Stimulated activated CD8-positive, alpha-beta memory T cell treated with anti-CD3 and anti-CD28 coated beads, Interleukin-7, amount 100 ng/mL, for 4 hours (primary cell): ENCODE measurements around the gene ENDOV.

ENCODE experiments used
- DNase-seq, 2 donors: peaks; one replicate each; pipeline ENCODE4 v3.0.0-alpha.2; 2020; ENCODE audit warnings: low read depth in 2 of 2

The ENDOV gene

DNA sequence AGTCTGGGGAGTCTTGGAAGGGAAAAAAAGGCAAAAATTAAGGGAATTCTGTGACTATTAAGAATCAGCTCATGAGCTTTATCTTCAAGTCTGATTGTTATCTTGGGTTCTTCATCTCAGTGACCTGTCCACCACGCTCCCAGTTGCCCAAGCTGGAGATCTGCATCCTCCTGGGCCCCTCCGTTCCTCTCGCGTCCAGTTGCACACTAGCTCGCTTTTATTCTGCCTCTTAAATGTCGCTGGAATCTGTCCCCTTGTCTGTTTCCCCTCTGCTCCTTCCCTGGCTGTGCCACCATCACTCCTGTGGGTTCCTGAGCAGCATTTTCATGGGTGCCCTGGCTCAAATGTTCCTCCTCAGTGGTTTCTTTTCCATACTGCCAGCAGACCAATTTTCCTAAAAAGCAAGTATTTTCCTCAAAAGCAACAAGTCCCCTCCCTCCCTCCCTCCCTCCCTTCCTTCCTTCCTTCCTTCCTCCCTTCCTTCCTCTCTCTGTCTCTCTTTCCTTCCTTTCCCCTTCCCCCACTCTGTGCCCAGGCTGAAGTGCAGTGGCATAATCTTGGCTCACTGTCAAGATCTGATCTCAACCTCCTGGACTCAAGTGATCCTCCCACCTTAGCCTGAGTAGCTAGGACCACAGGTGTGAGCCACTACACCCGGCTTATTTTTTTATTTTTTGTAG lies 1.4 kb downstream of the ENDOV start:
- no peak for DNase-seq

DNA sequence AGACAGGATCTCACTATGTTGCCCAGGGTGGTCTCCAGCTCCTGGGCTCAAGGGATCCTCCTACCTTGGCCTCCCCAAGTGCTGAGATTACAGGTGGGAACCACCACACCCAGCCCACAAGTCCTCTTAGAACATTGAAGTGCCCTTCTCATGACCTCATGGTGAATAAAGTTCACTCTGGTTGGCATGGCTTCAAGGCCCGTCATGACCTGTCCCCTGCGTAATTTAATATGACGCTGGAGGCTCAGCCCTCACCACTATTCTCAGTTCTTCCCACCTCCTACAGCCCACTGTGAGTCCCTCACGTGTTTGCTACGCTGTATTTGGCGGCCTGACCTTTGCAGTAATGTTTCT lies 1.9 kb downstream of the ENDOV start:
- no peak for DNase-seq

DNA sequence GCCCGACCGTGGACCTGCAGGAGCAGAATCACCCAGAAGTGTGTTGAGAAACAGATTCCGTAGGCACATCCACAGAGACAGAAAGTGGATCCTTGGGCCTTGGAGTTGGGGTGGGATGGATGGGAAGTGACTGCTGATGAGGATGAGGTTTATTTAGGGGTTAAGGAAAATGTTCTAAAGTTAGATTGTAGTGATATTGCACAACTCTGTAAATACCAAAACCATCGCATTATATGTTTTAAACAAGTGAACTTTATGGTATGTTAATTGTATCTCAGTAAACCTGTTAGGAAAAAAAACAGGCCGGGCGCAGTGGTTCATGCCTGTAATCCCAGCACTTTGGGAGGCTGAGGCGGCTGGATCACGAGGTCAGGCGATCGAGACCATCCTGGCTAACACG lies 3.6 kb downstream of the ENDOV start:
- no peak for DNase-seq

DNA sequence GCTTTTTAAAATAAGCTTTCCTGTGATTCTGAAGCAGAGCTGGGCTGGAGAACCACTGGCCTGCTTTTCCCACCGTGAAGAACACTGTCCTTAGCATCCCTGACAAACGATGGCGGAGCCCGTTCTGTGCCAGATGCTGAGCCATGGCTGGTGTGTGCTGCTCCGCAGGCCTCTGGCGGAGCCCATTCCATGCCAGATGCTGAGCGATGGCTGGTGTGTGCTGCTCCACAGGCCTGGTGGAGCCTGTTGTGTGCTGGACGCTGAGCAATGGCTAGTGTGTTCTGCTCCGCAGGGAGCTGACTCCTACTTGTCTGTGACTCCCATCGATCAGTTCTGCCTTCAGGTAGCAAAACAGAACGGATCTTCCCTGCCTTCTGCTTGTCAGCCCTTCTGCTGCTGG lies 4.3 kb downstream of the ENDOV start:
- DNase-seq: no peak

DNA sequence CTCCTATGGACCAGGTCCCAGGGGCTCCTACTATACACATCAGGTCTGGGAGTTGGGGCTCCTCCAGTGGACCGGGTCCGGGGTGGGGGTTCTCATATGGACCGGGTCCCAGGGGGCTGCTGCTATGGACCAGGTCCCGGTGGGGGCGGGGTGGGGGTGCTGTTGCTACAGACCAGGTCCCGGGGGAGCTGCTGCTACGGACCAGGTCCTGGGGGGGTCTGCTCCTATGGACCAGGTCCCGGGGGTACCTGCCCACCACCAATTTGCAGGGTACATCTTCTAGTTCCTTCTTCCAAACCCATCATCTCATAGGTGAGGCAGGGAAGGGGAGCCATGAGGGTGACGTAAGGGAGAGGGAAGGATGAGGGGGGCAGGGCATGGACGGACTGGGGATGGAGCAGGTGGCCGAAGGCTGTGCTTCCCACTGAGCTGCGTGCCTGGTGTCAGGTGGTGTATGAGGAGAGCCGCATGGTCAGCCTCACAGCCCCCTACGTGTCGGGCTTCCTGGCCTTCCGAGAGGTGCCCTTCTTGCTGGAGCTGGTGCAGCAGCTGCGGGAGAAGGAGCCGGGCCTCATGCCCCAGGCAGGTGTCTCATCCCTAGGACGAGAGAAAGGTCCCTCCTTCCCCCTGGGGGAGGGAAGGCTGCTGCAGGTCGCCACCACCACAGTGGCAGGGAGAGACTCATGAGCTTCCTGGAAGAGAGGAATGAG lies 6.6 kb downstream of the ENDOV start:
- DNase-seq: no peak

DNA sequence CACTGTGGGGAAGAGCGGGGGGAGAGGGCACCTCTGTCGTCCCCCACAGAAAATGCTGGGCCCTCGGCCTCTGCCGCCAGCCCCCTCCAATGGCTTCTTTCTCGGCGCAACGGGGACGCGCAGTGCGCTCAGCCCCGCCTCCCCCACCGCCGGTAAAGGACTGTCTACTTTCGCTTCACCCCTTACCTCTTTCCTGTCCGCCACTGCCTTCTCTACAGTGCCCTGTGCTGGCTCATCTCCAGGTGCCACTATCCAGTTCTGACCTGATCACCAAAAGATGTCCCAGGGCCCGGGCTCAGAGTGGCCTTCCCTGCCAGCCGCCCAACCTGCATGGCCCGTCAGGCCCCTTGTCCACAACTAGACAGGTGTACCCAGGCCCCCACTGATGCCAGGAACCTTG lies 7.3 kb downstream of the ENDOV start:
- no peak for DNase-seq

DNA sequence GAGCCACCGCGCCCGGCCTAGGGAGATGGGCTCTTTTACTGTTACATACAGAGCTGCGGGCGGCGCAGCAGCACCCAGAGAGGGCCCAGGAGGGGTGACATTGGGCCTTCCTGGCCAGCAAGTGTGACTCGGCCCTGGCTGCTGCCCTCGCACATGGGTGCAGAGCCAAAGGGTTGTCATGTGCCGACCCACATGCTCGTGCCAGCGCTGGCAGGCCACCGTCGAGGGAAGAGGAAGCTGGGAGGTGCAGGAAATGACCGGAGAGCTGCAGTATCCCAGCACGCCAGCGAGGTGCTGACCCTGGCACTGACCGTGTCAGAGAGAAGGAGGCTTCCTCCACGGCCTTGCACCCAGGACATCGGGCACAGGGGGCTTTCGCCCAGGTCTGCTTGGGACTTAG lies 8.0 kb downstream of the ENDOV start:
- no peak for DNase-seq

DNA sequence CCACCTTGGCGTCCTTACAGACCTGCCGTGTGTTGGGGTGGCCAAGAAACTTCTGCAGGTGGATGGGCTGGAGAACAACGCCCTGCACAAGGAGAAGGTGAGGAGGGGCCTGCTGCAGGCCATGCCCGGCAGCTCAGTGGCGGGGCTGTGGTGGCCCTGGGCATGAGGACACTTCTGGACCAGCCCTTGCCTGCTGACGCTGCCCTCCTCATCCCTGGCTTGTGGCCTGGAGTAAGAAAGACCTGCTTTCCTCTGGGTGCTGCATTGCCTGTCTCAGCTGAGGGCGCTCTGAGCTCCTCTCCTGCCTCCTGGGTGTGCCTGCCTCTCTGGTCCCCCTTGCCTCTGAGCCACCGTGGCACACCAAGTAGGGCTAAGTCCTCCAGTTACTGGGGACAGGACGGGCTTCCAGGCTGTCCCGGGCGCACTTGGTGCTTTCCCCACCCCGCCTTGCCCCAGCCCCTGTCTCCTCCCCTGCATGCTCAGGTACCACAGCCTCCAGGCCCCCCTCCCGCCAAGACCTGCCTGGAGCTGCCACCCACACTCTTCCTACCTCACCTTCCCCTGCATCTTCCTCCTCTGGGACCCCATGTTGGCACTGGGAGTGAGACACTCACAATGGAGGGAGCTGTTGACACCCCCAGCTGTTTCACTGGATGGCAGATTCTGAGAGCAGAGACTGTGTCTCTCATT lies 8.7 kb downstream of the ENDOV start:
- no peak for DNase-seq

DNA sequence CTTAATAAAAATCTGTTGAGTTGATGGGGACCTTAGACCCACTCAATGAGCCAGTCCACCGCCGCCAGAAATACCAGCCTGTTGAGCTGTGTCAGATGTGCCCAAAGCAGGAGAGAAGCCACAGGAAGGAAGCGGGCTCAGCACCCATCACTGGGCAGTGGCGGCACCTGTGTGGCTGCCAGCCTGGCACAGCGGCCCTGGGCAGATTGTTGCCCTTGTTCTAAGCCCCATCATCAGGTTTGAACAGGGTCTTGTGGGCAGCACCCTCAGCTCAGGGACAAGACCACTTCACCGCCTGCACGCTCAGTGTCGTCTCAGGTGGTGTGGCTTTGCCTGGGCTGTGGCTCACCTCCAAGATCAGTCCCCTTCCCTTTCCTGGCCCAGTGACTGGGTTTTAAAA lies 9.3 kb downstream of the ENDOV start:
- DNase-seq: no peak

DNA sequence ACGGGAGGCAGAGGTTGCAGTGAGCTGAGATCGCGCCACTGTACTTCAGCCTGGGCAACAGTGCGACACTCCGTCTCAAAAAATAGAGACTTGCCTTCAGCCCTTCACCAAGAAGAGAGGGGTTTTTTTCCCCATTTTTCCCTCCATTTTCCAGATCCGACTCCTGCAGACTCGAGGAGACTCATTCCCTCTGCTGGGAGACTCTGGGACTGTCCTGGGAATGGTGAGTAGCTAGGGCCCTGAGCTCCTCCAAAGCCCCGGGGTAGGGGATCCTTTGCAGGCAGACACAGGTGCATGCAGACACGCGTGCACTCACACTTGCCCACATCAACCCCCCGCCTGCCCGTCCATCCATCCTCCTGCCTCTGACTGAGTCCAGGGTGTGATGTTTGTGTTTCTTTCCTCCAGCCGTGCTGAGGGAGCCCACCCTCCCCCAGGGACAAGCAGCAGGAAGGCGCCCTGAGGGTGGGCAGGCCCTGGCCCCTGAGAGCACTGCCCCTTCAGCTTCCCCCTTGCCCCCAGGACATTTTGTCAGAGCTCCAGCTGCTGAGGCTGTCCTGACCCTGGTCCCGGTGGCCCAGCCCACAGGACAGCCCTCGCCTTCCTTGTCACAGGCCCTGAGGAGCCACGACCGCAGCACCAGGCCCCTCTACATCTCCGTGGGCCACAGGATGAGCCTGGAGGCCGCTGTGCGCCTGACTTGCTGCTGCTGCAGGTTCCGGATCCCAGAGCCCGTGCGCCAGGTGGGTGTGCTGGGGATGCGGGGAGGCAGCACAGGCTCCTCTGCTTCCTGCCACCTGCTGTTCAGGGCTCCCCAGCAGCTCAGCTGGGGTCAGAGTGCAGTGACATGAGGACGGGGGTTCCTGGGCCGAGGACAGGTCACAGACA lies 10.2 kb downstream of the ENDOV start:
- DNase-seq: no peak

DNA sequence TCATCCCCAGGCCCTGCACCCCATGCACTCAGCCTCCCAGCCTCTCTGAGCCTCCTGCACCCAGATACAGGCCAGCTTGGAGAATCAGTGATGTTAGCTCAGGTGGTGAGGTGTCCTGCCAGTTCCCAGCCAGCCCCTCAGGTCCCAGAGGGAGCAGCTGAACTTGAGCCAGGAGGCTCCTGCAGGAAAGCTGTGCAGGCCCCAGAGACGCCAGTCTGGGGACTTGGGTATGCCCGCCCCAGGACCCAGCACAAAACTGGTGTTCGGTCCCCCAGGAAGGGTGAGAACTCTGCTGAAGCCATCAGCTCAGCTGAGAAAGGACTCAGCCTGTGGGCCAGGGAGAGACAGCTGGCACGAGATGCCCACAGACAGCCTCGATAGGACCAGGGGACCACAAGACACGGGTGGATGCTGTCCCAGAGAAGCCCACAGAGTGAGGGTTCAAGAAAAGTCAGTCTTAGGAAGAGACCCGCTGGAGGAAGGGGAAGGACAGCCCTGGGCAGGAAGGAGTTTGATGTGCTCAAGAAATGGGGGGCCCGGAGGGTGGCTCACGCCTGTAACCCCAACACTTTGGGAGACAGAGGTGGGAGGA lies 11.0 kb downstream of the ENDOV start:
- DNase-seq: no peak

DNA sequence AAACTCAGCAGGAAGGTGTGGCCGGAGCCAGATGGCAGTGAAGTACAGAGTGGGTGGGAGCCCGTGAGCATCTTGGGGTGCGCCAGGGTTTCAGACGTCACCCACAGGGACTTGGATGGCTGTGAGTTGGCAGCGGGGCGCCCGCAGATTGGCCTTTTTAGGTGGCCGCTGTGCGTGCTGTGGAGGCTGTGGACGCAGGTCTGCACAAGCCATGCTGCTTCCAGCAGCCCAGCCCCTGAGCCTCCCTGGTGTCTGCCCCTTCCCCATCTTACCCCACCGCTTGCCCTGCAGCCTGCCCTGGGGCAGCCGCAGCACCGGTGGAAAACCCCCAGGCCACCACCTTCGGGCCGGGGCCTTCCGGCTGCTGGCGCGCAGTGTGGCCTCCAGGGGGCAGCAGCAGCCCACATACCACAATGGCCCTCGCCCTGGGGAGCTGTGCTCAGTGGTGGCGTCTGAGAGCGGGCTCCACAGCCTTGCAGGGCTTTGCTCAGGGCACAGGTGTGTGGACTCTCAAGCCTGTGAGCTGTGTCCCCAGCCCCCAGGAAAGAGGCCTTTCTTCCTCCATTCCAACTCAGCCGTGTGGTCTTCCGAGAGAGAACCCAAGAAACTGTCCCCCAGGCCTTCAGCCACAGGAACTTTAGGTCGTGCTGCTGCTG lies 11.8 kb downstream of the ENDOV start:
- peak; percentile 67 to 72 for DNase-seq

DNA sequence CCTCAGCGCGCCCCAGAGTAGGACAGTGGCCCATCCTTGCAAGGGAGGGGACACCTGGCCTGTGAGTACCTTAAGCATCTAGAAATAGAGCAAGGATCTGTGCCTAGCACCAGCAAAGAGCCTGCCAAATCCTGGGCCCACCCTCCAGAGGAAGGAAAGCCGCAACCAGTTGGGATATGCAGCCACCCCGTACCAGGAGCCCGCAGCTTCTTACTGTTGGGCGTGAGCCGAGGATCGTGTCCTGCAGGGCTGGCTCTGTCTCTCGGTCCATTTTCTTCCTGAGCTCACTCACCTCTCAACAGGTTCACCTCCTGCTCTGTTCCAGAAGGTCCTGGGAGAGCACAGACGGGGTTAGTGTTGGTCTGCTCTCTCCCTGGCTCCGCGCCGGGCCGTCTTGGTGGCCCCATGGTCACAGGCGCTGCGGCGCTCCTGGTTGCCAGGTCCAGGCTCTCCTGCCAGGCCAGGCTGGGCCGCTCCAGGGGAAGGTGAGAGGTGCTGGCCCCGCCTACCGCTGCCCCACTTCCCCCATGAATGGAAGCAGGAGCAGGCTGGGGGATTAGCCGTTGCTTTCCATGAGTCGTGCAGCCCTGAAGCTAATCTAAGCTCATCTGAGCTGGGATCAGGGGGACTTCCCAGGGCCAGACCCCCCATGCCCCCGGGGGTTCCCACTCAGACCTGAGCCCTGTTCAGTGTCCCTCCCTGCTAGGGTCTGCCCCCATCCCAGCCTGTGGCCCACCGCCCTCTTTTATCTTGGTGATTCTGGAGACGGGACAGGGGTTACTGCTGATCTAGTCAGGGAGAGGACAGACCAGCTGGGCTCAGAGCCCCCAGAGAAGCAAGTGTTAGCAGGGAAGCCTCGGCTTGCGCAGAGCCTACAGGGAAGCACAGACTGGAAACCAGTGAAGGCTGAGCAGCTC lies 12.7 kb downstream of the ENDOV start:
- no peak for DNase-seq

DNA sequence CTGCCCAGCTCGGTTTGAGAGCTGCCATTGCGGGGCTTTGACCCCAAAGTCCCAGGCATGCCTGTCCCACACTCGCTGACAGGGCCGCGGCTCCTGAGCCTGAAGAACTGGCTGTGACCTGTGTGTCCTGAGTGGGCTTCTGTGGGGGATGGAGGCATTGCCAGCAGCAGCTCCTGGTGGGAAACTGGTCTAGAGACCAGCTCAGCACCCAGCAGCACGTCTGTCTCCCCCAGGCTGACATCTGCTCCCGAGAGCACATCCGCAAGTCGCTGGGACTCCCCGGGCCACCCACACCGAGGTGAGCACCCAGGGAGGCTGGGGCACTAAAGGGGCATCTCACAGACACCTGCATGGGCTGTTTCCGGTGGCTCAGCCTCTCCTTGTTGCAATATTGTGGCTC lies 13.4 kb downstream of the ENDOV start:
- no peak for DNase-seq

DNA sequence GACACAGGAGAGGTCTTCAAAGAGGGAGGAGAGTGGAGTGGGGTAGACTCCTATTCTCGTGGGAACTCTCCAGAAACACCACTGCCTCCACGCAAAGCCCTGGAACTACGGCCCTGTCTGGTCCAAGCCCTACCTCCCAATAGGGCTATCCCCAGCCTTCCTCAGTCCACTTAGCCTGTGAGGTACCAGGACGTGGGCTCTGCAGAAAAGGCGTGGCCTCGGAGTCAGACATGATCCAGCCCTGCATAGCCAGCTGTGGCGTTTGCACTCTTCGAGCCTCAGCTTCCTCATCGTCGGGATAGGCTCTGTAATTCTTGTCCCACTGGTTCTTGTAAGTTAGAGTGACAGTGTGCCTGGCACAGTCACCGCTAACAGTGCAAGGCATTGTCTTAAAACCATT lies 13.8 kb downstream of the ENDOV start:
- DNase-seq: no peak

DNA sequence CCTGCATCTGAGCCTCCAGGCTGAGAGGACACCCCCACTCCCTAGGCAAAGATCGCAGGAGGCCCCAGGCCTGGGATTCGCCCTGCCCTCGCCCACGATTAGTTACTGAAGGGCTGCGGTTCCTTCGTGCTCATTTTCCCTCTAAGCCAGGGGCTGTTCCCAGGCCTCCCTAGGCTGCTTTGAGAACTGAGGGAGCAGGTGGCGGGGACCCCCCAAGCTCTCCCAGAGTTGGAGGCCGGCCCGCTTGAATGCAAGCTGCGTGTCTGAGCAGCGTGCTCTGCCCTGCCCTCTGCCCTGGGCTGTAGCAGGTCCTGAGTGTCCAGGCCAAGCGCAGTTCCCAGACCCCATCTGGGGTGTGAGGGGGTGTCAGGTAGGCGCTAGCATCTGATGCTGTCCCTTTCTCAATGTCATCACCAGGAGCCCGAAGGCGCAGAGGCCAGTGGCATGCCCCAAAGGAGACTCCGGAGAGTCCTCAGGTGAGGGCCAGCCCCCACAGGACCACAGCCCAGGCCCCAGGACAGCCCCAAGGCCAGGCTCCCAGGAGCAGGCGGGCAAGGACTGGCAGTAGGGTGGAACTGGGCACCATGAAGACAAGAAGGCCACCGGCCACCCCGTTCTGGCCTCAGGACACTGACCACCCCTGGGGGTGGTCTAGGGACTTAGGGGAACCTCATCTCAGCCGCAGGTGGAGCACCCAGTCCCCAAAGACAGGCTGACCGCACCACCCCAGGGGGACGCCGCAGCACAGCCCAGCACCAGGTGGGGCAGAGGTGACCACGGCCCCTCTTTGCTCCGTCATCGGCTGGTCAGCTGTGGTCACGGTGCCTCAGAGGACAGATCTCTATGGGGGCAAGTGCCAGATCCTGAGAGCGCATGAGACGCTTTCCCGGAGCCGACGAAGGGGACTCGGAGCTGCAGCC lies 14.6 kb downstream of the ENDOV start:
- no peak for DNase-seq

DNA sequence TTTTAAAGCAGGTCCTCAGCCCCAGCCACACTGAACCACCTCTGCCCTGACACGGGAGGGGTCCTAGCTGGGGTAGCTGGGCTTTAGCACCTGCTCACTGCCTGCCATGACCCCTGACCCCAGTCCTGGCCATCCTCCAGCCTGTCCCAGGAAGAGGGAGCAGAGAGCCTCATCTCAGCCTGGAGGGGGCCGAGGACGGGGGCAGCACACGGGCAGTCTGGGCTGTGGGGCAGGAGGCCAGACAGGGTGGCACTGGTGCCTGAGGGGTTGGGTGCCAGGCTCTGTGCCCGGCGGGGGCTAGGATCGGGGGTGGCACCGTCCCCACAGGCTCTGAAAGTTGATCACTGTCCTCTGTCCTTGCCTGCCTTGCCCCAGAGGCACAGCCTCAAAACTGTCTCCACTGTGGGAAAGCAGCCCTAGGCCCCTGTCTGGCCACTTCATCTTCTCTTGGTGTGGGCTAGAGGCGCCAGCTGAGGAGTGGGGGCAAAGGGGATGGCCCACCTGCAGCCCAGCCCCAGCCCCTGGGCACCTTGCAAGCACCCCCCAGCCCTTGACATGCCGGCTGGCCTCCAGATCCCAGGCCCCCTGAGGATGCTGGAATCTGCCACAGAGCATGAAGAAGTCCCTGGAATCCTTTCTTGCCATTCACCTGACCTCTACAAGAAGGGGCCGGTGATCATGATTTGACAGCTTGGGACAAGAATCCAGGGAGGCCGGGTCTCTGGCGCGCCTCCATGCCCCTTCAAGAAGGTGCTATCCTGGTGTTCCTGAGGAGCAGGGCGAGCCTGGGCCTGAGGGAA lies 15.7 kb downstream of the ENDOV start:
- DNase-seq: no peak
